ENCODE data around the gene SEC14L2. TPM values are rescaled to one million over a fixed set of nuclear protein-coding genes. Genes with fewer than 3 reads are reported as not detected.

Gene SEC14L2
- total and polyA plus RNA-seq, 10 of the 15 experiments (the other 5 are each of a cell fraction or from before 2014, with no cell fraction given) = 0.08 to 4.0 (median 0.48) TPM

DNA sequence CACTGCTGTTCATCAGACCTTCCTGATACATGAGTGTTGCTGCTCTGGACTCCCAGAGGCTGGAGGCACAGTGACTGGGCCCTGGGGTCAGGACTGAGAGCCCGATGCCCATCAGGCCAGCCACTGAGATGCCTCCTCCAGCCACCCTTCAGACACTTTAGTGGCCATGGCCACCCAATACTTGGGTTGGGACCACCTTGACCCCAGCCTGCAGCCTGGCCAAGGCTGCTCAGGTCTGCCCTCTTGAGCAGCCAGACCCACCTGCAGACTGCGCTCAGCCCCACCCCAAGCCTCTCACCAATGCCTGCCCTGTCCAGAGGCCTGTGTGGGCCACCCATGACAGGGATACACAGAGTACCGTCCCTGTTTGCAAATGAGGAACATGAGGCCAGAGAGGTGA is 13.8 kb upstream of the SEC14L2 start:
- POLR2A ChIA-PET = no interaction called here
- no peak for FAIRE-seq

More for the DNA sequence above, 13.8 kb upstream of the SEC14L2 start:
- no peak for ATAC-seq
- Histone ChIP-seq H3K79me2 (ENCODE audit: control insufficient read depth, insufficient read depth, low read length) (no peaks in the 10 kb centered on the region), H3K9ac (ENCODE audit: control insufficient read depth, insufficient read depth, low read length) (no peak overlapping the region), H2AFZ (ENCODE audit: control insufficient read depth, low read depth, low read length) (no peak overlapping the region), H3K9me3 (replicated peaks; ENCODE audit: control insufficient read depth, insufficient read depth, low read length) (no peaks in the 10 kb centered on the region), H3K27ac (ENCODE audit: control insufficient read depth, insufficient read depth) (no peak overlapping the region), H3K36me3 (ENCODE audit: control insufficient read depth in 2 of 2, insufficient read depth in 2 of 2, low read length in 1 of 2) (no peaks in the 10 kb centered on the region), H3K4me1 (ENCODE audit: control insufficient read depth, insufficient read depth, low read length) (peaks cover 4% of the 10 kb centered on the region; the same call in 1 of the 2 replicates), H3K4me2 (ENCODE audit: control insufficient read depth, insufficient read depth) (no peak overlapping the region), H3K27me3 (replicated peaks in 1 of 2; ENCODE audit: control insufficient read depth in 2 of 2, insufficient read depth in 2 of 2, low read length in 1 of 2) (no peaks in the 10 kb centered on the region), H4K20me1 (ENCODE audit: control insufficient read depth, insufficient read depth) (no peaks in the 10 kb centered on the region), H3K4me3 (no peak overlapping the region)
- RAD21 ChIA-PET (ENCODE audit: unreplicated experiment) = interaction anchor here (0.5 to 13.8 kb wide), 4 partner anchors 55 to 537 kb away, joined by 3 to 277 read pairs (median 3); partner anchors contain the start of gene CASTOR1
- TF ChIP-seq EP300 (IDR thresholded peaks at IDR 0.05; ENCODE audit: borderline replicate concordance in 1 of 2, control insufficient read depth in 1 of 2, low read depth in 2 of 2, low read length in 2 of 2) (no peak), PML (IDR thresholded peaks at IDR 0.05; ENCODE audit: low read length) (no peak), SMAD5 (IDR thresholded peaks at IDR 0.05; ENCODE audit: low read depth) (no peak), DPF2 (IDR thresholded peaks at IDR 0.05) (no peak), SMARCA5 (IDR thresholded peaks at IDR 0.05) (no peak), HCFC1 (IDR thresholded peaks at IDR 0.05; ENCODE audit: low read length) (no peak), NFIC (IDR thresholded peaks at IDR 0.05; ENCODE audit: low read depth, low read length) (no peak)
- TF ChIP-seq, protein P1, sequence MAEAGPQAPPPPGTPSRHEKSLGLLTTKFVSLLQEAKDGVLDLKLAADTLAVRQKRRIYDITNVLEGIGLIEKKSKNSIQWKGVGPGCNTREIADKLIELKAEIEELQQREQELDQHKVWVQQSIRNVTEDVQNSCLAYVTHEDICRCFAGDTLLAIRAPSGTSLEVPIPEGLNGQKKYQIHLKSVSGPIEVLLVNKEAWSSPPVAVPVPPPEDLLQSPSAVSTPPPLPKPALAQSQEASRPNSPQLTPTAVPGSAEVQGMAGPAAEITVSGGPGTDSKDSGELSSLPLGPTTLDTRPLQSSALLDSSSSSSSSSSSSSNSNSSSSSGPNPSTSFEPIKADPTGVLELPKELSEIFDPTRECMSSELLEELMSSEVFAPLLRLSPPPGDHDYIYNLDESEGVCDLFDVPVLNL (IDR thresholded peaks at IDR 0.05; ENCODE audit: low read depth, low read length) = no peak
- TF ChIP-seq, protein P2, sequence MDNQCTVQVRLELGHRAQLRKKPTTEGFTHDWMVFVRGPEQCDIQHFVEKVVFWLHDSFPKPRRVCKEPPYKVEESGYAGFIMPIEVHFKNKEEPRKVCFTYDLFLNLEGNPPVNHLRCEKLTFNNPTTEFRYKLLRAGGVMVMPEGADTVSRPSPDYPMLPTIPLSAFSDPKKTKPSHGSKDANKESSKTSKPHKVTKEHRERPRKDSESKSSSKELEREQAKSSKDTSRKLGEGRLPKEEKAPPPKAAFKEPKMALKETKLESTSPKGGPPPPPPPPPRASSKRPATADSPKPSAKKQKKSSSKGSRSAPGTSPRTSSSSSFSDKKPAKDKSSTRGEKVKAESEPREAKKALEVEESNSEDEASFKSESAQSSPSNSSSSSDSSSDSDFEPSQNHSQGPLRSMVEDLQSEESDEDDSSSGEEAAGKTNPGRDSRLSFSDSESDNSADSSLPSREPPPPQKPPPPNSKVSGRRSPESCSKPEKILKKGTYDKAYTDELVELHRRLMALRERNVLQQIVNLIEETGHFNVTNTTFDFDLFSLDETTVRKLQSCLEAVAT (IDR thresholded peaks at IDR 0.05) = no peak
- TF ChIP-seq, protein P3, sequence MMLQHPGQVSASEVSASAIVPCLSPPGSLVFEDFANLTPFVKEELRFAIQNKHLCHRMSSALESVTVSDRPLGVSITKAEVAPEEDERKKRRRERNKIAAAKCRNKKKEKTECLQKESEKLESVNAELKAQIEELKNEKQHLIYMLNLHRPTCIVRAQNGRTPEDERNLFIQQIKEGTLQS (IDR thresholded peaks at IDR 0.05; ENCODE audit: borderline replicate concordance, extremely low read depth, low read depth, low read length) = no peak
- SMC1A ChIA-PET (ENCODE audit: uncharacterized antibody, unreplicated experiment) = interaction anchor here (0.8 to 14.7 kb wide), 3 partner anchors 33 to 120 kb away, joined by 3 to 201 read pairs (median 3); partner anchors contain the start of gene CASTOR1
- intact Hi-C loops (cut with micrococcal nuclease; ENCODE audit: unreplicated experiment) (no loop called here), in situ Hi-C loops (cut with MboI) (no loop called here)
- no peak for DNase-seq (ENCODE audit: low read depth, low spot score)
- WGBS (ENCODE audit: insufficient coverage, insufficient replicate concordance, low lambda C conversion rate, missing lambda C conversion rate) = 52% methylated on average over 3 of the region's 3 CpGs
- CTCF ChIA-PET = interaction anchor here (1.0 to 14.9 kb wide), 3 partner anchors 9 to 120 kb away, joined by 3 to 436 read pairs (median 8); partner anchors contain the start of gene CASTOR1
- BruUV-seq (replicated peaks) = no TSS peak

All from GM12878 (cell line).